Stimulated activated CD4-positive, alpha-beta T cell treated with anti-CD3 and anti-CD28 coated beads, Interleukin-15, amount 100 ng/mL, for 1 hour (primary cell): ENCODE results near the gene RALBP1.
"Not testable (repeated sequence)": the region's sequence is repeated elsewhere in the genome, so short reads cannot be mapped to it uniquely, and the experiment has no call there.

Experiments
- DNase-seq, 2 donors: peaks; one replicate each; pipeline ENCODE4 v3.0.0-alpha.2; 2020; ENCODE audit warnings: low read depth in 1 of 2, low spot score in 1 of 2

The RALBP1 gene

GRCh38 chr18:9454061-9454703, 21.1 kb upstream of the RALBP1 start:
- DNase-seq = no peak

GRCh38 chr18:9455718-9456511, 19.4 kb upstream of the RALBP1 start:
- DNase-seq = no peak

- no peak for DNase-seq
These were observed 9.2 kb upstream of the RALBP1 start for GRCh38 chr18:9466127-9466526.

- no peak for DNase-seq
These were observed 8.5 kb upstream of the RALBP1 start for GRCh38 chr18:9466846-9467245.

- no peak for DNase-seq
These were observed 6.3 kb upstream of the RALBP1 start for GRCh38 chr18:9468998-9469397.

GRCh38 chr18:9469685-9470084, 5.6 kb upstream of the RALBP1 start:
- DNase-seq = no peak

GRCh38 chr18:9474108-9474982, 968 bp upstream of the RALBP1 start:
- no peak for DNase-seq

GRCh38 chr18:9475643-9476591, 604 bp downstream of the RALBP1 start:
- peak; percentile 18 to 39 for DNase-seq

GRCh38 chr18:9476949-9477348, 1.6 kb downstream of the RALBP1 start:
- DNase-seq = not testable (repeated sequence)

GRCh38 chr18:9477509-9477908, 2.2 kb downstream of the RALBP1 start:
- no peak for DNase-seq

- DNase-seq = no peak
These were observed 3.2 kb downstream of the RALBP1 start for GRCh38 chr18:9478545-9478944.

- DNase-seq = no peak
These were observed 7.5 kb downstream of the RALBP1 start for GRCh38 chr18:9482790-9483189.

GRCh38 chr18:9483526-9483925, 8.2 kb downstream of the RALBP1 start:
- no peak for DNase-seq

- DNase-seq = not testable (repeated sequence)
These were observed 9.5 kb downstream of the RALBP1 start for GRCh38 chr18:9484856-9485255.

- no peak for DNase-seq
These were observed 13.2 kb downstream of the RALBP1 start for GRCh38 chr18:9488538-9488937.

GRCh38 chr18:9494778-9495331, 19.5 kb downstream of the RALBP1 start:
- no peak for DNase-seq

- DNase-seq = no peak
These were observed 20.2 kb downstream of the RALBP1 start for GRCh38 chr18:9495465-9495864.

- DNase-seq = no peak
These were observed 20.8 kb downstream of the RALBP1 start for GRCh38 chr18:9495916-9496705.

GRCh38 chr18:9506046-9506792, 30.9 kb downstream of the RALBP1 start:
- DNase-seq = no peak
